Activated gamma-delta T cell treated with anti-CD3 and anti-CD28 coated beads, Interleukin-2, amount 50 U/mL, for 16 hours (primary cell): Measurements from ENCODE around the gene ACSL3.

Experiments used
- DNase-seq: peaks from one replicate; pipeline ENCODE4 v3.0.0-alpha.2; 2020; ENCODE audit warnings: low read depth

Gene ACSL3

DNA sequence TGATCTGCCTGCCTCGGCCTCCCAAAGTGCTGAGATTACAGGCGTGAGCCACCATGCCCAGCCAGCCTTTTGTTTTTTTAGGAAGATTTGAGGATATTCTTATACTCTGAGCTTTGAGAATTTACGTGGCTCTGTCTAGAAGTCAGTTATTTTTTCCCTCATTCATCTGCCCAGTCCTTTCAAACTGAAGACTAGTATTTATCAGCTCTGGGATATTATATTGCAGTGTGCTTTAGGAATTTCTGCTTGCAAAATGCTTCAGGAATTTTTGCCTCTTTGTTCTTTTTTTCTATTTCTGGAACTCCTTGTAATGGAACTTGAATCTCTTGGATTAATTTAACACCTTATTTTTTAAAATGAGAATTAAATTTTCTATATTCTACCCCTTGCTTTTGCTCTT, 22.6 kb downstream of the ACSL3 start:
- no peak for DNase-seq

DNA sequence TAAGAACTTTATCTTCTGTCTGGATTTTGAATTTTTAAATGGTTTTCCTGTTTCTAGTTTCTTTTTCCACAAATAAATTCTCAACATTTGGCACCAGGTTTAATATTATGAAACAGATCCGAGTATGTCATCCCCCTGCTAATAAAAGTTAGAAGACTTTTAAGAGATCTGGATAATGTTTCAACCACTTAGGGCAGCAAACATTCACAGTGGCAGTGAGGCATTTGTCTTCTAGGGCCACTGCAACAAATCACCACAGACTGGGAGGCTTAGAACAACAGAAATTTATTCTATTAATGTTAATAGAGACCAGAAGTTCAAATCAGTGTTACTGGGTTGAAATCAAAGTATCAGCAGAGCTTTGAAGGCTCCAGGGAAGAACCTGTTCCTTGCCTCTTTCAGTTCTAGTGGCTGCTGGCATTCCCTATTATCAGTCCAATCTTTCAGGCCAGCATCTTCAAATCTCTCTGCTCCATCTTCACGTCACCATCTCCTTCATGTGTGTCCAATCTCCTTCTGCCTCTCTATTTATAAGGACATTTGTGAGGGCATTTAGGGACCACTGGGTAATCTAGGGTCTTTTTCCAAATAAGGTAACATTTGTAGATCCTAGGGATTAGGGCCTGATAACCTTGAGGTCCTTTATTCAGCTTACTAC, 23.4 kb downstream of the ACSL3 start:
- no peak for DNase-seq

DNA sequence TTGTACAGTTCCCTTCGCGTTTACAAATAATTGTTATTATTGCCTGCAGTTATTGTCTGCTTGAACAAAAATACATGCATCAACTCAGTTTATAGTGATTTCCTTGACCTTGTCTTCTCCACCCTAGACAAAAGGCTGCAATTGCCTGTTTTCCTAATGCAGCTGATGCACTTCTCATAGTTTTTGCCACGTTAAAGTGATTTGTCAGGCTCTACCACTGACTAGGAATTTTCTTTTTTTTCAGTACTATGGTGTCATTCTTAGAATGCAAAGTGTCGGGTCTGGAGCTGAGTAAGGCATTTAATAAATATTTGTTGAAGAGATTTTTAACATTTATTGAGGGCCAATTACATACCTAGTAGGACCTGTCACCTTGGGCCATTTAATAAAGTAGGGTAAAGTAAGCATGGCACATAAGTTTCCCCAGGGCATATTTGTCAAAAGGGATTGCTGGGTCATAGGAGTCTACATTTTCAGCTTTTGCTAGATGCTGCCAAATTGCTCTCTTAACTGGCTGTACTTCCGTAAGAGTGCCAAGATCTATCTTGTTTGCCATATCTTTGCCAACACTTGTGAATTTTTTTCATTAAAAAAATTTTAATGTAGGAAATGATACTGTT, 24.1 kb downstream of the ACSL3 start:
- no peak for DNase-seq

DNA sequence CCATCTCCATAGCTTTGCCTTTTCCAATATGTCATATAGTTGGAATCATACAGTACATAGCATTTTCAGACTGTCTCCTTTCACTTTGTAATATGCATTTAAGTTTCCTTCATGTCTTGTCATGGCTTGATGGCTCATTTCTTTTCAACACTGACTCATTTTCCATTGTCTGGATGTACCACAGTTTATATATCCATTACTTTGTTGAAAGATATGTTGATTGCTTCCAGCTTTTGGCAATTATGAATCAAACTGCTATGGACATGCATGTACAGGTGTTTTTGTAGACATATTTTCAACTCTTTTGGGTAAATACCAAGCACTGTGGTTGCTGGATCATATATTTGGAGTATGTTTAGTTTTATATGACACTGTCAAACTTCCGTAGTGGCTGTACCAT, 26.3 kb downstream of the ACSL3 start:
- no peak for DNase-seq

DNA sequence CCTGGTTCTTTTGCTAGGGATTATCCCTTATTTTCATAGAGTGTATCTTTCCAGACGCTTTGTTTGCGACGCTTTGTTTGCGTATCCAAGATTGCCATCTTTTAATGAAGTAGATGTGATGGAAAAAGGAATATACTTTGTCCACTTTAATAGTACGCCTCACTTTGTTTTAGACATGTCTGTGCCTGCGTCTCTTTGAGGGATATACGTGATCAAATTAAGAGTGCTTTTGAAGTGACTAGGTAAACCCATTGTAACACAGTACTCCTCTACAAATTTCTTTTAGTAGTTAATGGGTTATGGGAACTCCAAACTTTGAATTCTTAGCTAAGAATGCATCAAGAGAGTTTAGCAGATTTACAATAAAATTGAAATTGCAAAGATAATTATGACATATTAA, 27.9 kb downstream of the ACSL3 start:
- no peak for DNase-seq

DNA sequence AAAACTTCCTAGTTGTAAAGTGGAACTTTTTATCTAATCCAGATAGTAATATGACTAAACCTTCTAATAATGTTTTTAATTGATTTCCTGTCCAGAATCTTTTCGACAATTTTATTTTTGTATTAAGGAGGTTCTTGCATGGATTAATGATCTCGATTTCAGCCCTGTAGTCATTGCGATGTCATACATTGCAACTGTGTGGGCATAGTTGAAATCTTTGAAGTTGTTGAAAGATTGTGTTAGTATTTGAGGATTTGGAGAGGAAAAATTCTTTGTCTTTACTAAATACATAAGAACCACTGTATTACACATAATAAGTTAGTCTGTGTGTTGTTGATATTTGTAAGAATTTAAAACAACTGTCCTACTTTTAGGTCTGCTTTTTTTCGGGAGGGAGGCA, 31.1 kb downstream of the ACSL3 start:
- no peak for DNase-seq

DNA sequence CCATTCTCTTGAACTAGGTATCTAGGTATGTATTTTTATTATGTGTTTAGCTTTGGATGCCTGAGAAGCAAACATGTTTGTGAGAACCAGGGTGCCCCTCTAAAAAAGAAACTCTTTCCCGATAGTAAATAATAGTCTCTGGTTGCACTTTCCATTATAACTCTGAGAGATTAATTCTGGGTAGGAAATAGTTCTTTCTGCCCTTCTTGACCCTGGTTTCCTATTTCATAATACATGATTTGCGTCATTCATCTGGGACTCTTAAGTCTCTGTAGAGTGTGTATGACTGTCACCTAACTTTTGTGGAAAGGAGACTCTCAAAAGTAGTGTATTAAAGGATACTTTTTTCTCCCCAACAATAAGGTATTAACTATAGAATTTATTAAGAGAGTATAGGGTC, 31.5 kb downstream of the ACSL3 start:
- no peak for DNase-seq

DNA sequence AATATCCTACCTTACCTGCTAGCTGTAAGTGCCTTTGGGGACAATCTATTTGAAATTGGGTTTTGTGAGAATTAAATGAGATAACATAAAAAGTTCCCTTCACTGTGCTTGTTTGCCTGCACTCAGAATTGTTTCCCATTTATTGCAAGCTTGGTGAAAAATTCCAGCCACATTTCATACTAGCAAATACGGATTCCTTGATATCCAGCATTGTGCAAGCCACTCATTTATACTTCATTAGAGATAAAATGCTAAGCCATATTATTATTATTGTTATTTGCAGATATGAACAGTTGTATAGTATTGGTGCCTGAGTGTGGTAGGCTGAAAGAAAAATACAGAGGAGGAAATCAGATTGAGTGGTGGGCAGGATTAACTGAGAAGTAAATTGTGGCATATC, 31.9 kb downstream of the ACSL3 start:
- DNase-seq = no peak

DNA sequence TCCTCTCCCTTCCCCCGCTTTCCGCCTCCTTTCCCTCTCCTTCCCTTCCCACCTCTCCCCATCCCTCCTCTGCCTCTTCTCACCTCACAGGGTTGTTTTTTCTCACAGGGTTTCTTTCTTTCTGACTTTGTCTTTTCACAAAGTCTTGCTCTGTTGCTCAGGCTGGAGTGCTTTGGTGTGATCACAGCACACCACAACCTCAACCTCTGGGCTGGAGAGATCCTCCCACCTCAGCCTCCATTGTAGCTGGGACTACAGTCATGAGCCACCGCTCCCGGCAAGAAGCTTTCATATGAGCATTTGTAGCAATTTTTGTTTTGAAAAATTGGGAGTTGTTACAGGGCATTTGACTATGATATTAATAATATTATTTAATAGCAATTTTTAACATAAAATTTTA, 32.9 kb downstream of the ACSL3 start:
- no peak for DNase-seq

DNA sequence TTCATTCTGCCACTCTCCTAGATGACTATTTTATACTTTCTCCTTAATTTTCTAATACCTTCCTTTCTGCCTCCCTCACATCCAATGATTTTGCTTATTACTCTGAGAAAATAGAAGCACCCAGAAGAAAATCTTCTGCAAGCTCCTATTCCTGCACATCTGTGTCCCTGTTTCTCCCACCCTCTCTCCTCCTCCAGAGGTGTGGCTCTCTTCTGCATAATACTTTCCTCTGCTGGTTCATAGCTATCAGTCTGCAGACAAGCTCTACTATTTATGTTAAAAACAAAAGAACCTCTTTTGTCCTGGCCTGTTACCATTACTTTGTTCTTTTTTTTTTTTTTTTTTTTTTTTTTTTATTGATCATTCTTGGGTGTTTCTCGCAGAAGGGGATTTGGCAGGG, 34.3 kb downstream of the ACSL3 start:
- no peak for DNase-seq

DNA sequence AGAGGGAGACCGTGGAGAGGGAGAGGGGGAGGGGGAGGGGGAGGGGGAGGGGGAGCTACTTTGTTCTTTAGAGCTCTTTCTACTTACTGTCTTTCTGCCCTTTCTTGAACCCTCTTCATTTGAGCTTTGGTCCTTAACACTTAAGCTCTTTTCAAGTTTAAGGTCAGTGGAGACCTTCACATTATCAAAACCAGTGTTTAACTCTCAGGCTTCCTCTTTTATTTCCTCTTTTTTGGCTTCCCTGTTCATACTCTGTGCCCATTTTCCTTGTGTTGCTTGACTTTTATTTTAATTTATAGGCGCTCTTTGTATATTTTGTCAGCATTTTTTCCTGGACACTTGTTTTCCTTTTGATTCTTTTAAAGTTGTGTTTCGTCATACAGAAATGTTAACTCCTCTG, 37.1 kb downstream of the ACSL3 start:
- no peak for DNase-seq

DNA sequence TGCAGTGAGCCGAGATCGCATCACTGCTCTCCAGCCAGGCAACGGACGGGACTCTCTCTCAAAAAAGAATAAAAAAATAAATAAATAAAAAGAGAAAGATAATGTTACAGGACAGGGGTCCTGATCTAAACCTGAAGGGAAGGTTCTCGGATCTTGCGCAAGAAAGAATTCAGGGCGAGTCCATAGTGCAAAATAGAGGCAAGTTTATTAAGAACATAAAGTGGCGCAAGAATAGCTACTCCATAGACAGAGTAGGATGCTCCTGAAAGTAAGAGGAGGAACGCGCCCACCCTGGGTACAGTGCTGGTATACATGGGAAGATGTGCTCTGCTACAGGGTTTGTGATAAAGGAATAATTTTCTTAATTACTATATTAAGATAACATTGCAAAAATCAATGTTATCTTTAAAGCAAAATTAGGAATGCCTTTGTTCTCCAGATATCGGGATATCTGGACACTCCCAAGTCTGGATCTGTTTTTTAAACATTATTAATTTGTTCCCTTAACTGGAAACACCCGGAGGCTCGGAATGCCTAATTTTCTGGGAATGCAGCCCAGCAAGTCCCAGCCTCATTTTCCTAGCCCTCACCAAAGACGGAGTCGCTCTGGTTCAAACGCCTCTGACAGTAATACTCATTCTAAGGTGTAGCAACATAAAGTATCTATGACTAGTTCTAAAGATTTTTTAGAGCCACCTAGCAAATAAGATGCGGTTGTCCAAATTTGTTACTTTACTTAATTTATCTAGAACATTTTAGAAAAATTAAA, 38.8 kb downstream of the ACSL3 start:
- DNase-seq = no peak

DNA sequence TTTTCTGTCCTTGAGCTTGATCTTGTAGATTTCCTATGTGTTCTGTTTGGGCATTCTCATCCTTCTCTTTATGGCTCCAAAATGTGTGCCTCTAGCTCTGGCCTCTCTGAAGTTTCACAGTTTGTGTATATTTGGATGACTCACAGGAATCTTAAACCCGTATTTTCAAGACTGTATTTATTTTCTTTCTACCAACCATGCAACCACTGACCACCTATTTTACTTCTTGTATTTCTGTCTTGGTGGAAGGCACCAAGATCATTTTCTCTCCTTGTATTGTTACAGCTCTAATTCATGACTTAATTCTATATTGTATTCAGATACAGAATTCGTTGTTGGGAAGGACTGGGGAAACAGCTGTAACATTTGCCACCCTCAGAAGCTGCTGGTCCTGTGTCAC, 39.5 kb downstream of the ACSL3 start:
- DNase-seq = no peak

DNA sequence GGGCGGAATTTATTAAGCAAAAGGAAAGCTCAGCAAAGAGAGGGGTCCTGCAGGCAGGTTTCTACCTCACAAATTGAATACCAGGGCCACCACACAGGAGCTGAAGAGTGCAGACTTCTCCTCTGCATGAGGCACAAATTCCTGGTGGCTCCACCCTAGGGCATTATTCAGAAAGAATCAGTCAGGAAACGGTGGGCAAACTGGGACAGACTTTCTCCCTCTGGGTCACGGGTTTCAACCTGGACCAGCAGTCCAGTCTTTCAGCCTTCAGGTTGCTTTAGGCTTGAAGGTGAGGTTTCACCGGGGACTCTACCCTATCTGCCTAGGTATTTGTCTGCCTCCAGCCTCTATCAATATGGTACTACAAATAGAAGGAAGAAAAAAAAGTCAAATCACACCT, 41.8 kb downstream of the ACSL3 start:
- no peak for DNase-seq

DNA sequence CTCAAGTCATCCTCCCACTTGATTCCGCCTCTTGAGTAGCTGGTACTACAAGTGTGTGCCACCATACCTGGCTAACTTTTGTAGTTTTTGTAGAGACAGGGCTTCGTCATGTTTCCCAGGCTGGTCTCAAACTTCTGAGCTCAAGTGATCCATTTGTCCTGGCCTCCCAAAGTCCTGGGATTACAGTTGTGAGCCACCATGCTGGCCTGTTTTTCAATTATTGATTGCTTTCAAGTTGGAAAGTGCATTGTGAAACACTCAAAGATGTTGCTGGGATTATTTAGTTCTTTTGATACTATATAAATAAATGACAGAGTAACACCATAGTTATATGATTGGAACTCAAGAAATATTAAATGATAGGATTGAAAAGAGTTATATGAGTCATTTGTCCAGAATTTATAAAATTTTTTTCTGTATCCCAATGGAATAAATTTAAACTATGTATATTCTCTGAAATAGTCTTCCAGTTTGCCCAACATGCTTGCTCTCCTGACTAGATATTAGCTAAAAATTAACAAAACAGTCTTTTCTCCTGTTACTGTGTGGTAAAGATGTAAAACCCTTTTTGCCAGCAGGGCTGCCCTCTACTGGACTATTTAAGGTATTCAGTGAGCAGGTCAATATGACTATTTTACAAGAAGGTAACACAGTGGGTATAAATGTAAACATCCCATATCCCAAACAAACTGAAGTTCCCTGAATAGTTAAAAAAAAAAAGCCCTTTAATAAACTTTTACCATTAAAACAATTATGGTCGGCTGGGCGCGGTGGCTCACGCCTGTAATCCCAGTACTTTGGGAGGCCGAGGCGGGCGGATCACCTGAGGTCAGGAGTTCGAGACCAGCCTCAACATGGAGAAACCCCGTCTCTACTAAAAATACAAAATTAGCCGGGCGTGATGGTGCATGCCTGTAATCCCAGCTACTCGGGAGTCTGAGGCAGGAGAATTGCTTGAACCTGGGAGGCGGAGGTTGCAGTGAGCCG, 42.7 kb downstream of the ACSL3 start:
- no peak for DNase-seq

DNA sequence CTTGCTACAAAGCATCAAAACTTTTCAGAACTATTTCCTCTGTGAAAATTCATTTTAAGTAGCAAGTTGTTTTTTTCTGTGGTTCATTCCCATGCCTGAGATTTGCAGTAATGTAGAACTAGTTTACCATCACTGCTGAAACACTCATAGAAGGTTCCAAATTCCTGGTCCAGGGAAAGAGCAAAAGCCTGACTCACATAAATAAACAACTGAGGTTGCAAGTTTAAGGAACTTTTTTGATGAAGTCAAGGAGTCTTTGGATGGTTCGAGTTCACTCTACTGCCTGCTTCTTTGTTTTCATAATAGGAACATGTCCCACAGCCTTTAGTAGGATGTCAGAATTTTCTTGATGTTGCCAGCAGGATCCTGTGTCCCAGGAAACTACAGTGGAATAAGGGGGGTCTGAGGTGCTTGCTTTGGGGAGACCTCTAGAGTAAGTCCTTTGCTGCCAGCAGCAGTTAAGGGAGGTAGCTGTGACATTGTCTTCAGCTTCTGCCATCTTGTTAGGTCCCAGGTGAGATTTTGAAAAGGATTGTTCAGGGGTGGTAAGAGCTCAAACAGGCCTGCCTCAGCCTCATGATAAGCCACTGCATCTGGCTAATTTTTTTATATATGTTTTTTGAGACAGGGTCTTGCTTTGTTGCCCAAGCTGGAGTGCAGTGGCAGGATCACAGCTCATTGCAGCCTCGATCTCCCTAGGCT, 43.9 kb downstream of the ACSL3 start:
- DNase-seq = no peak

DNA sequence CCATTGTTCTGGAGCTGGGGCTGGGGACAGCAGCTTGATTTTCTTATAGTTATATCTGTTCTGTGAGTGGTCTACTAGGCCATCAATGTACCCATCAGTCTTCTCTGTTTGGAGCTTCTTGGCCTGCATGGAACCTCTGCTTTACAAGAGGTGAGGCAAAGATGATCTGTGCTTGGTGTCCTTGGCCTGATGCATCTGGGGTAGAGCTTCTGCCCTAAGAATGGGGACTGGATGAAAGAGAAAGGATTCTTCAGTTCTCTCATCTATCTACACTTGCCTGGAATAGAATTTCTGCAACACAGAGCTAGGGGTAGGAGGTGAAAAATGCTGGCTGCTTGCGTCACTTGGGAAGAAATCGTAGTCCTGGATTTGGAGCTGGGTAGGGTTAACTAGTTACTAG, 46.2 kb downstream of the ACSL3 start:
- no peak for DNase-seq

DNA sequence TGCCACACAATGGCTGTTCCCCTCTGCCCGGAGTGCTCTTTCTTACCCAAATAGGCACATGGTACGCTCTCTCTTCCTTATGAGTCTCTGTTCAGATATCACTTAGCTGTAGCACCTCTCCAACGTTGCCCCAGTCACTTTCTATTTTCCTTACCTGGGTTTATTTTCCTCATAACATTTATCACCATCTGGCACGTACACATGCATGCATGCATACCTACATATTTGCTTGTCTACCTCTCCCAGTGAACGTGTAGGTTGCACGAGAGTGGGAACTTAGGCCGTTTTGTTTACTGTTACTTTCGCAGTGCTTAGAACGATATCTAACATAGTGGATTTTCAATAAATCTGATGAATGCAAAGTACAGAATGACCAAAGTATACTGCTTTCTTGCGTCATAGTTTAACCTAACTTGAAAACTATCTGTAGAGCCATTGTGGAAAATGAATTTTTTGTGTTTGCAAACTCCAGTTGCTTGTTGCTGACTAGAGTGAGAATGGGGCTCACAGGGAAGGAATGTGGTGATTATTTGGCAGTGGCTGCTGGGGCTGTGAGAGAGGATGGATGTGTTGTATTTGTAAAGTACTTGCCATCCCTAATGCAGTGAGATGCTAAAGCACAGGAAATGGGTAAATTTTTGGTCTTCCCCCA, 47.1 kb downstream of the ACSL3 start:
- no peak for DNase-seq

DNA sequence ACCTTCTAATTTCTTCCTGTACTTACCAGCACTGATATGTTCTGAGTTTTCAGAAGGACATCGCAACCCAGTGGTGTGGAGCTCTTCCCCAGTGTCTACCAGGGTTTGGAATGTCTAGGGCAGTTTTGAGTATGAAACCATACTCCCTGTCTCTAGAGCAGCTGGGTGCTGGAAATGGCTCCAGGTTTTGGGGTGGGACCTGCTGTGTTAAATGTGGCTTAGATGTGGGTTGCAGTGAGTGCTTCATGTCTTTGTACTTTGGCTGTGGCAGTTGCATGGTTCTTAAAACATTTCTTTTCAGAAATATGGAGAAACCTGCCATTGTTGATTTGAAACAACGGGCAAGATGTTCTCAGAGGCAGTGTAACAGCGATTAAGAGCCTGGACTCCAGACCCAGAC, 48.5 kb downstream of the ACSL3 start:
- DNase-seq = no peak

DNA sequence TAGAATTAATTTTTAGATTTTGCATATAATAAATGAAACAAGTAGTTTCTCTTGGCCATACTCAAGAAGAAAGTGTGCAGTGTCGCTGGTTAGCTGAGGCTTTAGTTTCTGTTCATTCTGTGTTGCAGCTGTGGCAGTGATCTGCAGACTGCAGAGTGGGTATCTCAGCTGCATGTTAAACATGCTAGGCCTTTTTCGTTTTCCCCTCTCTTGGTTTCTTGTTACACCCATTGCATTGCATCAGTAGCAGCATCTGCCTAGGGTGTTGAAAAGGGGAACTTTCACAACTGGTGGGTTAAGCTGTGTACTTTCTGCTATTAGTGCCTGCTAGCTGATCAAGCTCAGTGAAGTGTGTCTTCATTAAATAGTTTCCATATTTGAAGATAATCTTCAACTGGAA, 51.3 kb downstream of the ACSL3 start:
- DNase-seq = no peak

DNA sequence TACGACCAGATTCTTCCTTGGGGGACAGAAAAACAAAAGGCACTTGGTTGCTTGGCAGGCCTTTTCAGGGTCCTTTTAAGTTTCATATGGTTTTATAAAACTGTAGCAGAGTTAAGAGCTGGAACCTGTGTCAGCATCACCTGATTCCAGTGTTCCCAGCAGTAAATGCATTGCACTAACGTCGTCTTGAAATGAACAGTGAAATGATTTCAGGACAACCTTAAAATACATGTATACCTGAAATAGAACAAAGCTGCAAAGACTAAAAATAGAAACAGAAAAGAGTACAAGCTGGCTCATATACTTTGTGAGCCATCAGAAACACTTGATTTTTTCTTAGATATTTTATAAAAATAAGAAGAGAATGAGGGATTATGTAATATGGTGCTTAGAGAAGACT, 51.9 kb downstream of the ACSL3 start:
- DNase-seq = no peak
